Measurements from ENCODE around the gene RANBP1. TPM values are rescaled to one million over a fixed set of nuclear protein-coding genes. Genes with fewer than 3 reads are reported as not detected.

The RANBP1 gene
- total RNA-seq, 1 experiment from 2014 or later: 195 TPM

GRCh38 chr22:20145206-20145831, 29.4 kb downstream of the RANBP1 start:
- no peak overlapping the region for H3K27ac Mint-ChIP-seq (ENCODE audit: low read depth, unreplicated experiment)
- ChIA-PET POLR2A (no interaction called here), CTCF (no interaction called here)
- intact Hi-C loops (cut with micrococcal nuclease): no loop called here
- peaks cover 6% of the 10 kb centered on the region for H3K36me3 Mint-ChIP-seq (ENCODE audit: insufficient read depth, unreplicated experiment)
- TF ChIP-seq CTCF (IDR thresholded peaks at IDR 0.05; ENCODE audit: unreplicated experiment): no peak
- DNase-seq (ENCODE audit: unreplicated experiment): no peak
- no peak overlapping the region for H3K4me3 Mint-ChIP-seq (ENCODE audit: unreplicated experiment)
- no peaks in the 10 kb centered on the region for H3K4me1 Mint-ChIP-seq (ENCODE audit: insufficient read depth, unreplicated experiment)
- no TSS peak for BruUV-seq (replicated peaks)
- no peaks in the 10 kb centered on the region for H3K9me3 Mint-ChIP-seq (ENCODE audit: unreplicated experiment)
- H3K27me3 Mint-ChIP-seq (ENCODE audit: insufficient read depth, unreplicated experiment): no peaks in the 10 kb centered on the region

GRCh38 chr22:20145832-20146223, 29.9 kb downstream of the RANBP1 start:
- intact Hi-C loops (cut with micrococcal nuclease): no loop called here
- POLR2A ChIA-PET: no interaction called here
- H3K9me3 Mint-ChIP-seq (ENCODE audit: unreplicated experiment): no peaks in the 10 kb centered on the region
- no peaks in the 10 kb centered on the region for H3K27me3 Mint-ChIP-seq (ENCODE audit: insufficient read depth, unreplicated experiment)
- H3K4me3 Mint-ChIP-seq (ENCODE audit: unreplicated experiment): no peak overlapping the region
- no peaks in the 10 kb centered on the region for H3K4me1 Mint-ChIP-seq (ENCODE audit: insufficient read depth, unreplicated experiment)
- BruUV-seq (replicated peaks): no TSS peak
- CTCF ChIA-PET: no interaction called here
- no peak for DNase-seq (ENCODE audit: unreplicated experiment)
- H3K27ac Mint-ChIP-seq (ENCODE audit: low read depth, unreplicated experiment): no peak overlapping the region
- H3K36me3 Mint-ChIP-seq (ENCODE audit: insufficient read depth, unreplicated experiment): peaks cover 6% of the 10 kb centered on the region
- no peak for TF ChIP-seq CTCF (IDR thresholded peaks at IDR 0.05; ENCODE audit: unreplicated experiment)

GRCh38 chr22:20146777-20147176, 30.9 kb downstream of the RANBP1 start:
- no peak for TF ChIP-seq CTCF (IDR thresholded peaks at IDR 0.05; ENCODE audit: unreplicated experiment)
- Mint-ChIP-seq H3K27me3 (ENCODE audit: insufficient read depth, unreplicated experiment) (no peaks in the 10 kb centered on the region), H3K36me3 (ENCODE audit: insufficient read depth, unreplicated experiment) (peaks cover 6% of the 10 kb centered on the region), H3K27ac (ENCODE audit: low read depth, unreplicated experiment) (no peak overlapping the region), H3K9me3 (ENCODE audit: unreplicated experiment) (no peaks in the 10 kb centered on the region), H3K4me3 (ENCODE audit: unreplicated experiment) (no peak overlapping the region), H3K4me1 (ENCODE audit: insufficient read depth, unreplicated experiment) (no peaks in the 10 kb centered on the region)
- POLR2A ChIA-PET: no interaction called here
- no peak for DNase-seq (ENCODE audit: unreplicated experiment)
- intact Hi-C loops (cut with micrococcal nuclease): no loop called here
- CTCF ChIA-PET: no interaction called here
- no TSS peak for BruUV-seq (replicated peaks)

GRCh38 chr22:20147237-20147988, 31.5 kb downstream of the RANBP1 start:
- POLR2A ChIA-PET: no interaction called here
- DNase-seq (ENCODE audit: unreplicated experiment): no peak
- no peak overlapping the region for H3K4me3 Mint-ChIP-seq (ENCODE audit: unreplicated experiment)
- CTCF ChIA-PET: interaction anchor here (0.6 kb wide), 1 partner anchor 138 kb away, joined by 3 read pairs; no protein-coding TSS in a partner anchor
- no peaks in the 10 kb centered on the region for H3K27me3 Mint-ChIP-seq (ENCODE audit: insufficient read depth, unreplicated experiment)
- intact Hi-C loops (cut with micrococcal nuclease): no loop called here
- no peak for TF ChIP-seq CTCF (IDR thresholded peaks at IDR 0.05; ENCODE audit: unreplicated experiment)
- peaks cover 6% of the 10 kb centered on the region for H3K36me3 Mint-ChIP-seq (ENCODE audit: insufficient read depth, unreplicated experiment)
- BruUV-seq (replicated peaks): no TSS peak
- H3K9me3 Mint-ChIP-seq (ENCODE audit: unreplicated experiment): no peaks in the 10 kb centered on the region
- H3K4me1 Mint-ChIP-seq (ENCODE audit: insufficient read depth, unreplicated experiment): no peaks in the 10 kb centered on the region
- H3K27ac Mint-ChIP-seq (ENCODE audit: low read depth, unreplicated experiment): no peak overlapping the region
